ENCODE data around the gene C4orf50.

Gene C4orf50

DNA sequence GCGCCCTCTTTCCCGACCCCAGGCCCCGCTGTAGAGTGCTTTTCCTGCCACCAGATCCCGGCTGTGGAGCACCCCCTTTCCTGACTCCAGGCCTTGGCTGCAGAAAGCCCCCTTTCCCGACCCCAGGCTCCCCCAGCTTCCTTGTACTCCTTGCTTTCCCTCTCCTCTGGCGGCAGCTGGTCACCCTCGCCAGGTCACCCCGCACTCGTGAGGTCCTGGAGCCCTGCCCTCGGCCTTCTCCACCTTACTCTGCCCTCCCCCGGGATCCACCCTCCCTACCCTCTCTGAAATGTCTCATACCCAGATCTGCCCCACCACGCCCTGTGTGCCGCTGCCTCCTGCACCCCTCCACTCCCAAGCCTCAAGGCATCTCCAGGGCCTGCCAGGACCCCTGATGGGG is 25.0 kb upstream of the C4orf50 start:
- no peak for DNase-seq (ENCODE audit: low spot score)

DNA sequence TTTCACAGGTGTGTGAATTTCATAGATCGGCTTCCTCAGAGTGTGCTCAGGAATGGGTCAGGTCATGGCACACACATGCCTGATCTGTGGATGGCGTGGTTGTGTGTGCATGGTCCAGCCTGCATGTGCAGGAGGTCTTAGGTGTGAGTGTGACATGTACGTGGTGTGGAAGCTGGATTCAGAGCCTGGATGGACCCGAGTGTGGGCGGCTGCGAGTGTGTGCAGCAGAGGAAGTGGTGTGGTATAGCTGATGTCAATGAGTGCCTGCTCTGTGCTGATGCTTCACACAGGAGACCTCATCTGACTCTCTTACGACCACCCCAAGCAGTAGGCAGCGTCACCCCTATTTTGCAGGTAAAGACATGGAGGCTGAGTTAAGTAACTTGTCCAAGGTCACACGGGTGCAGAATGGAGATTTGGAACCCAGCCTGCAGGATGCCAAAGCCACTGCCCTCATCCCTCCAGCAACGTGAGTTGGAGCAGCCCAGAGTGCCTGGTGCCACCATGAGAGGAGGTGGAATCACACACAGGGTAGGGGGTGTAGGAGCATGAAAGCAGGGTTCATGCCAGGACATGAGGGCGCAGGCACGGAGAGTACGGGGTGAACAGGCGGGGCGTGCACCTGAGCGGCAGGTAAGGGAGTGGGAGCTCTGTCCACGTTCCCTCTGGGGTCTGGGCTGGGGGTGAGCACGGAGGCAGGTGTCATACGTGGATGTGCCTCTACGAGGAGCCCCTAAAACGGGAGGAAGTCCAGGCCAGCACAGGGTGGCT is 24.2 kb upstream of the C4orf50 start:
- DNase-seq (ENCODE audit: low spot score), result no peak

GRCh38 chr4:6041800-6042199 is 23.6 kb upstream of the C4orf50 start:
- peak; percentile 57 for DNase-seq (ENCODE audit: low spot score)

DNA sequence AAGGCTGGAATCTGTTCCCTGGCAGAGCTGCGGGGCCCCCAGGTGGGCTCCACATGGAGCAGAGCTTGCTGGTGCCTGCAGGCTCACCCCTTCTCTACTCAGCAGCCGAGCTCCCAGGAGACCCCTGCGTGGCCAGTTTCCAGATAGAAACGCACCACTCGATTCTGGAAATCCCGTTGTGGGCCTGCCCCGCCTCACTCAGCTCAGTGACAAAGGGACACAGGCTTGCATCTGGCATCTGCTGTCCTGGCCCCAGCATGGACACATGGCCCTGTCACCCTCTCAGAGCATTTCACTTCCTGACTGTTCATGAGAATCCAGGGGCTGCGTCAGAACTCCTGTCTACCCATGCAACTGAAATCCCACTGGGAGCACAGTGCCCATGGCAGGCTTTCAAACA is 20.5 kb upstream of the C4orf50 start:
- DNase-seq (ENCODE audit: low spot score), result no peak

DNA sequence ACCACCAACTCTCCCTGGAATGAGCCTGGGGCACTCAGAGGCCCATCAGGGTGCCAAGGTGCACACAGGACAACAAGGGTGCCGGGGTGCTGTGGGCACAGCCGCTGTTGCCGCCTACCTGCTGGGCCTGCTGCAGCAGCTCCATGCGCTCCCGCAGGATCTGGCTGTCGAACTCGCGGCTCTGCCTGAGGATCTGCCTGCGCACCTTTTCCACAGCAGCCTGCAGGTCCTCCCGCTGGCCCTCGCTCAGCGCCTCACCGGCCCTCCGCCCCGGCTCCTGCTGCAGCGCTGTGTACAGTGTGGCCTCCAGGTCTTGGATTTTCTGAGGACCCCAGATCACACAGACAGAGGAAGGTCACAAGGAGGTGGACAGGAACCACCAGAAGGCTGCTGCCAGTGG is 17.6 kb upstream of the C4orf50 start:
- DNase-seq (ENCODE audit: low spot score), result no peak

GRCh38 chr4:6033381-6033780 is 15.2 kb upstream of the C4orf50 start:
- no peak for DNase-seq (ENCODE audit: low spot score)

- DNase-seq (ENCODE audit: low spot score), result no peak
Observed at GRCh38 chr4:6032249-6033244, 14.3 kb upstream of the C4orf50 start.

DNA sequence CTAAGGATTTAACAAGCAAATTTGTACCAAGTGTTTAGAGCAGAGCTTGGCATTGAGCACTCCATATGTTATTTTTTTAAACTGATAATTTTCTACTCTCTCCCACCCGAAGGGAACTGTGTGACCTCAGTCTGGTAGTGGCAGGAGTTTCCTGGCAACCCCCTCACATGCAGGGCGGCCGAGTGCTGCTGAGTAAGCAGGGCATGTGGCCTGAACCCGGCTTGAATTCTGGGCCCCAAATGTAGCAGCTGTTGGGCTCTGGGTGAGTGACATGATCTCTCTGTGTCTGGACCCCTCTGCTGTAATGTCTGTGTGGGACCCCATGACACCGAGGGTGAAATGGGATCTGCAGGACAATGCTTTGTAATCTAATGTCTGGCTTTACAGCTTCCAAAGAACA is 13.6 kb upstream of the C4orf50 start:
- DNase-seq (ENCODE audit: low spot score), result no peak

GRCh38 chr4:6030679-6031078 is 12.4 kb upstream of the C4orf50 start:
- DNase-seq (ENCODE audit: low spot score), result no peak

- DNase-seq (ENCODE audit: low spot score), result no peak
Observed at GRCh38 chr4:6029254-6029653, 11.0 kb upstream of the C4orf50 start.

DNA sequence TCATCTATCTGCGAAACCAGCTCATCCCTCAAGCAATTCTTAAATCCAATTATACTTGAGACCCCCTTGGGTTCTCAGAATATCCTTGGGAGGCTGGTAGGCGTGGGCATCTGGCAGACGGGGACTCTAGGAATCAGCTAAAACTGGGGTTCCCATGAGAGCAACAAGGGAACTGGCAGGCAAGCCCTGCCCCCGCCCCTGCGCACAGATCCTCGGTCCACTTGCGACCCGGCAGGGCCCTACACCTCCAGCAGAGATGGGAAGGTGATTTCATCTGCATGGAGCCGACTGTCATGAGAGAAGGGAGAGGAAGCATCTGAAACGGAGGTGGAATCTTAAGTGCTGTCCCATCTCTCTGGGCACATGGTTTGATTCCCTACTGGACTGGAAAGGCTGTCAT is 9.9 kb upstream of the C4orf50 start:
- DNase-seq (ENCODE audit: low spot score), result no peak

GRCh38 chr4:6027392-6027791 is 9.2 kb upstream of the C4orf50 start:
- DNase-seq (ENCODE audit: low spot score), result no peak

DNA sequence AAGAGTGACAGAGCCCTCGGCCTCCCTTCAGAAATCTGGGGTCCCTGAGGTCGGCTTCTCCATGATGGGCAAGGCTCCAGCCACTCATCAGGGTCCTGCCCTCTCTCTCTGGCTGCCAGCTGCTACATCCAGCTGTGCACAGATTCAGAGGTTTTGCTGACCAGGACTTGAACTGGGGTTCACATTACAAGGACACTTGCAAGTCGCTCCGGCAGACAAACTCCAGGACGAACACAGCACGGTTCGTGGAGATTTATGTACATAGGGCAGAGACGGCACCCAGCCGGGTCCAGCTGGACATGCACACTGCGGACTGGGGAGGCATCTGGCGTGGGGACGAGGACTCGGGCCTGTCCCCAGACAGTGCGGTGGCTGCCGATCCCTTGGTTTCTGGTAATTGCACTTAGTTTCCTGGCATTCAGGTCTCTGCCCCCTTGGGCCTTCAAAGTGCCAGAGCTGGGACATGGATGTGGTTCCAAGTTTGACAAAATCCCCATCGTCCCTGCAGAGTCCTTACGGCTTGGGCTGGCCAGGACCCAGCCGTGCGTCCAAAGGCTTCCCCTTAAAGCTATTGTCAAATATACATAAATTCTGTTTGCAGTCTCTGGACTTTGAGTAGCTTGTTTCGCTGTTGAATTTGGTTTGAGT is 6.2 kb upstream of the C4orf50 start:
- DNase-seq (ENCODE audit: low spot score), result no peak

DNA sequence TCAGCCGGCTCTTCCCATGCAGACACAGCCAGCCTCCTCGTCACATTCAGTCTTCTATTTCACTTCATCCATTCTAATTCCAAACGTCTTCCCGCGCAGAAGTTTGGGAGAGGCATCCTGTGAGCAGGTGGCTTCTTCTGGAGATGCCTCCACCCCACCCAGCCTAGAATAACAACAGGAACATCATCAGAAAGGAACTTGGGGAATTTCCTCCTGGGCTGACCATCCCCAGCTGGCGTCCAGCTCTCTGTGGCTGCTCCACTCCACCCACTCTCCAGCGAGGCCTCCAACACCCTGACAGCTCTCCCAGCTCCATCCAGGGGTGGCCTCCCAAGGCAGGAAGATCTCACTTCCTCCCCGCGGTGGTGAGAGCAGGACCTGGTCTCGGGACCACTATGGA is 5.5 kb upstream of the C4orf50 start:
- no peak for DNase-seq (ENCODE audit: low spot score)

DNA sequence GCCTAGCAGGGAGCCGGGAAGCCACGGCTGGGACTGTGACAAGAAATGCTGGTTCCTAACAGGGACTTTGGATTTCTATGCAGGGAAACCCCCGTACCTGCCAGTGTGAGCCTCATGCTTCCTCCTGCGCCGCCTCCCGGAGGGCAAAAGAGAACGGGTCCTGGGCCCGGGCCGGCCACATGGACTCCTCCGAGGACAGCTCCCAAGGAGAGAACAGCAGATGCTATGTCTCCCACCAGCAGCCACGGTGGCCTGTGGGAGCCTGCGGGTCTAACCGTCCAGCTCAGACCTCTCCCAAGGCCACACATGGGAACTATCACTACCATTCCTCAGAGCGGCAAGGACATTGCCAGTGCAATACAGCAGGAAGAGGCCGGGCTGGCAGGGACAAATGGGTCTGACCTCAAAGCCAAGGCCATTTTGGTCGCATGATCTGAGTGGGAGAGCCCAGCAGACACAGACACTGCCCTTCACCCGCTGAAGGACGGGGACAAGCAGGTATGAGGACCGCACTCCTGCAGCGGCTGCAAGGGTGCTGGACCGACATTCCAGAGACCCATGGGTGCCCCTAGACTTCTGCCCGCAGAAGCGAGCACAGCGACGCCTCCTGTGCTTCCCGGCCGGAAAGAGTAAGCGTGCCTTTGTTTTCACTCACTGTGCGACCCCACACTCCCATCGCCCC is 4.5 kb upstream of the C4orf50 start:
- DNase-seq (ENCODE audit: low spot score), result no peak

DNA sequence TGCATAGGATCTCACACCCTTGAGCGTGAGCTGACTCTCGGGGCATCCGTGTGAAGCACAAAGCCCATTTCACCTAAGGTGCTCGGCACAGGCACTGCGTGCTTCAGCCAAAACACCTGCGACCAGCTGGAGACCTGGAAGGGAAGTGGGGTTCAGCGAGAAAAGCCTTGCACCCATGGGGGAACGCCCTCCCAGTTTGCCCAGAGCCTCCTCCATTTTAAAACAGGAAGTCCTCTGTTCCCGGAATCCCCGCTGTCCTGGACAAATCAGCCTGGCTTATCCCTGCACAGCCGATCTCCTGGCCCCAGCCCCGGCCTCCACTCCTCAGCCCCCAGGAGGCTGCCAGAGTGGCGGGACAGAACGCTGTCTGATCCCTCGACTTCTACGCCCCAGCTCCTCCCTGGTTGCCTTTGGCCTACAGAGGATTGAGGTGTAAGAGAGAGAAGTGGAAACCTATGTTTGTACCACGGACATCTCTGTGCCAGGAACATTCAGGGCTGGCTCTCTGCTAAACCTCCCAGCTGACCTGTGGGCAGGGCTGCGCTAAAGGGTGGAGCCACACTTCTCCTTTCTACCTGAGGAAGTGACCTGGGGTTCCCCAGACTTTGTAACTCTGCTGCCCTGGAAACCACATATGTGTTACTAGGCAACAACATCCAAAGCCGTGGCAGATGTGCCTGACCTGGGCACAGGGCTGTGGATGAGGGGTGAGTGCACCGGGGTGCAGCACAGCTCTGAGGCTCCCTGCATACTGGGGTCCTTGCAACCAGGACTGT is 3.8 kb upstream of the C4orf50 start:
- no peak for DNase-seq (ENCODE audit: low spot score)

DNA sequence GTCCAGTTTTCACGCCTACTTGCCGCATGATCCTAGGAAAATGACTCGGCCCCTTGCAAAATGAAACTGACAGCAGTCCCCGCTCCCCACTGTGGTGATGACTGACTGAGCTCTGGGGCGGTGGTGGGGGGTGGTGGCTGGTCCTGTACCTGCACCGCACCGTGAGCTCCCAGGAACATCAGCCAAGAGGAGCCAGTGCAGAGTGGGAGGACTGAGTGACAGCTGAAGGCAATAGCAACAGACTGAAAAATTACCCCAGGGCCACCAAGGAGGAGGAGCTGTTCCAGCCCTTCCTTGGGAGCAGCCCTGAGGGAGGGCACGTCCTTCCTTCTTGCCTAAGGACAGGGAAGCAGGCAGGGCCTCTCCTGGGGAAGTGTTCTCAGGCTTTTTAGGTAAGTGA is 2.4 kb upstream of the C4orf50 start:
- DNase-seq (ENCODE audit: low spot score), result no peak

DNA sequence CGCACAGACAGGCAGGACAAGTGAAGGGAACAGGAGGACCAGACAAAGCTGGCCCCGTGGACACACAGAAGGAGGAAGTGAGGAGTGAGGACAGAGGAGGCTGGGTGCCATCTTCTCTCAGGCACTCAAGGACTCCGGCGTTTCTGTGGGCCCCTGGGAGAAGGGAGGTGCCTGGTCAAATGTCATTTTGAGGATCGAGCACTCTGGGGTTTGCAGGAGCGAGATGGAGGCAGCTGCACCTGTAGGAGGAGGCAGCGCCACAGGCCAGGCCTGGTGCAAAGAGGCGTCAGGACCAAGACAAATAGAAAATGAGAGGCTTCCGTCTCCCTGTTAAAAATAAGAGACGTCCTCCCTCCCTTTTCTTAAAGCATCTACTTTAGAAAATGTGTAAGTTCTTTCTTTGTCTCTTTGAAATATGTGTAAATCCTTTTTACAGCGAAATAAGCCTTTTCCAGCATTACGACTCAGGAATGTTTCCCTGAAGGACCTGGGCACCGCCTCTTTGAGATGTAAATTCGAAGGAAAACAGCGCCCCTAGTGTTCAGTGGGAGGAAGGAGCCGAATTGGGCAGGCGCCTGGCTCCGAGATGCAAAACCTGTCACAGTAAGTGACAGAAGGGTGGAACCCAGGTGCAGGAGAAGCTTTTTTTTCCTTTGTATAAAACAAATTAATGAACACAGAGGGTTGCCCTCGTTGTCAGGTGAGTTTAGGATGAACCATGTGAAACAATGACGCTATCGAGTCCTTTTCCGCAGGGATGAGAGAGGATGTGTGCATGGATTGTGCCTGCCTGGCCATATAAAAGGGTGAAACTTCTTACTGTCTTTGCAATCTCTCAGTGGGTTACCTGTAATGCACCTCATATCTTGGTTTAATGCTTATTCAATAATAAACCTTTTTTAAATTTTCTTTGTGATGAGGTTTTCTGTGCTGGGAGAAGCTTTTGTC is 1.4 kb upstream of the C4orf50 start:
- DNase-seq (ENCODE audit: low spot score), result peak; percentile 44

GRCh38 chr4:6017800-6018199 is 431 bp downstream of the C4orf50 start:
- no peak for DNase-seq (ENCODE audit: low spot score)

DNA sequence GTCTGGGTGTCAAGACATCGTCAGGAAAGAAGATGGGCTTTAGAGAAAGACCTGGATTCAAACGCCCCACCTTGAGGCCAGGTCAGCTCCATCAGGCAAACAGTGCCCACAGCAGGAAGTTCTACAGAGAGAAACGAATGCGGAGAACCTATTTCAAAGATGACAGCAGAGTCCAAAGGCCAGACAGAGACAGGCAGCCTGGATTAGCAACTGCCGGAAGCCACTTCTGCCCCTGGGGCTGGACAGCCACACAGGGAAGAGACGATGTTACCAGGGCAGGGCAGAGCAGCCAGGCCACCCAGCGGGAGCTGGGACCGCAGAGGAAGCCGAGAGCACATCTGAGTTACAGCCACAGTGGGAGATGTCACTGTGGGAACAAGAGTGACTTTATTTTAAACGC is 1.2 kb downstream of the C4orf50 start:
- DNase-seq (ENCODE audit: low spot score), result no peak

Data from activated CD4-positive, alpha-beta T cell treated with anti-CD3 and anti-CD28 coated beads, Interleukin-2, Interleukin-4, amounts not matched to agents 100 ng/mL and 50 ng/mL, durations not matched to agents 16 hours and 8 hours (primary cell).